ENCODE results near the gene LAMC3. TPM values are rescaled to one million over a fixed set of nuclear protein-coding genes. Genes with fewer than 3 reads are reported as not detected.
"Not testable (repeated sequence)": the region's sequence is repeated elsewhere in the genome, so short reads cannot be mapped to it uniquely, and the experiment has no call there.

LAMC3 gene
- total RNA-seq, 1 donor from 2014 or later: not detected

GRCh38 chr9:130999245-130999623 lies 9.7 kb upstream of the LAMC3 start:
- peaks cover 17% of the 10 kb centered on the region for H3K27me3 ChIP-seq
- no peak for DNase-seq (ENCODE audit: low spot score)
- H3K9me3 ChIP-seq (ENCODE audit: low read depth): no peaks in the 10 kb centered on the region
- no peak overlapping the region for H3K4me3 ChIP-seq
- H3K79me2 ChIP-seq (ENCODE audit: low read depth): no peaks in the 10 kb centered on the region
- no peak overlapping the region for H3K27ac Mint-ChIP-seq
- peaks cover 32% of the 10 kb centered on the region for H3K27me3 Mint-ChIP-seq (ENCODE audit: insufficient read depth, low read depth)
- TF ChIP-seq EZH2 (IDR thresholded peaks at IDR 0.05): no peak
- TF ChIP-seq CTCF (IDR thresholded peaks at IDR 0.05): no peak
- no peak for TF ChIP-seq EZH2phosphoT487 (IDR thresholded peaks at IDR 0.05)
- H3K4me1 Mint-ChIP-seq: peaks cover 17% of the 10 kb centered on the region
- no peak overlapping the region for H3K9ac ChIP-seq
- H3F3A ChIP-seq (ENCODE audit: low read depth): peaks cover 15% of the 10 kb centered on the region
- H4K20me1 ChIP-seq (ENCODE audit: low read depth): peaks cover 11% of the 10 kb centered on the region
- no peak overlapping the region for H3K27ac ChIP-seq
- H3K4me3 Mint-ChIP-seq: no peak overlapping the region
- H3K4me2 ChIP-seq: no peak overlapping the region
- no peaks in the 10 kb centered on the region for H3K9me3 Mint-ChIP-seq
- H3K36me3 Mint-ChIP-seq: no peaks in the 10 kb centered on the region
- H3K4me1 ChIP-seq: peaks cover 8% of the 10 kb centered on the region
- H2AFZ ChIP-seq (replicated peaks): no peak overlapping the region
- H3K36me3 ChIP-seq: no peaks in the 10 kb centered on the region

- not testable (repeated sequence) for H3K4me1 Mint-ChIP-seq; DNase-seq (ENCODE audit: low spot score); H3K36me3 Mint-ChIP-seq; H3K36me3 ChIP-seq; H3K4me3 ChIP-seq; H3K4me1 ChIP-seq; H4K20me1 ChIP-seq (ENCODE audit: low read depth); H3K9me3 Mint-ChIP-seq; H3K9ac ChIP-seq; H3K27ac ChIP-seq; H3K27ac Mint-ChIP-seq; H3F3A ChIP-seq (ENCODE audit: low read depth); H3K79me2 ChIP-seq (ENCODE audit: low read depth); H2AFZ ChIP-seq (replicated peaks); H3K4me2 ChIP-seq; H3K4me3 Mint-ChIP-seq; H3K9me3 ChIP-seq (ENCODE audit: low read depth)
- H3K27me3 ChIP-seq: peaks cover 17% of the 10 kb centered on the region
- peaks cover 25% of the 10 kb centered on the region for H3K27me3 Mint-ChIP-seq (ENCODE audit: insufficient read depth, low read depth)
Observed at GRCh38 chr9:131000526-131000925, 8.4 kb upstream of the LAMC3 start.

- no peaks in the 10 kb centered on the region for H3K9me3 Mint-ChIP-seq
- DNase-seq (ENCODE audit: low spot score): no peak
- Histone ChIP-seq H3K4me1 (no peaks in the 10 kb centered on the region), H3F3A (ENCODE audit: low read depth) (peaks cover 3% of the 10 kb centered on the region), H2AFZ (replicated peaks) (no peak overlapping the region), H3K4me3 (no peak overlapping the region), H3K79me2 (ENCODE audit: low read depth) (no peaks in the 10 kb centered on the region), H3K9ac (no peak overlapping the region), H3K36me3 (no peaks in the 10 kb centered on the region), H3K9me3 (ENCODE audit: low read depth) (no peaks in the 10 kb centered on the region), H3K27ac (no peak overlapping the region), H3K4me2 (no peak overlapping the region), H4K20me1 (ENCODE audit: low read depth) (peaks cover under 1% of the 10 kb centered on the region), H3K27me3 (peaks cover 17% of the 10 kb centered on the region)
- no peak overlapping the region for H3K27ac Mint-ChIP-seq
- TF ChIP-seq EZH2phosphoT487 (IDR thresholded peaks at IDR 0.05) (no peak), CTCF (IDR thresholded peaks at IDR 0.05) (no peak)
- H3K4me1 Mint-ChIP-seq: peaks cover 3% of the 10 kb centered on the region
- H3K36me3 Mint-ChIP-seq: no peaks in the 10 kb centered on the region
- H3K4me3 Mint-ChIP-seq: no peak overlapping the region
- H3K27me3 Mint-ChIP-seq (ENCODE audit: insufficient read depth, low read depth): peaks cover 25% of the 10 kb centered on the region
Observed at GRCh38 chr9:131001021-131001420, 8.0 kb upstream of the LAMC3 start.

GRCh38 chr9:131001990-131002389 lies 7.0 kb upstream of the LAMC3 start:
- no peak overlapping the region for H3K9ac ChIP-seq
- no peak overlapping the region for H3K4me2 ChIP-seq
- Mint-ChIP-seq H3K4me1 (peaks cover 3% of the 10 kb centered on the region), H3K27ac (no peak overlapping the region), H3K4me3 (no peak overlapping the region), H3K36me3 (no peaks in the 10 kb centered on the region), H3K9me3 (no peaks in the 10 kb centered on the region), H3K27me3 (ENCODE audit: insufficient read depth, low read depth) (peaks cover 25% of the 10 kb centered on the region)
- no peak overlapping the region for H2AFZ ChIP-seq (replicated peaks)
- no peaks in the 10 kb centered on the region for H3F3A ChIP-seq (ENCODE audit: low read depth)
- no peak for TF ChIP-seq CTCF (IDR thresholded peaks at IDR 0.05)
- no peaks in the 10 kb centered on the region for H3K4me1 ChIP-seq
- no peaks in the 10 kb centered on the region for H3K9me3 ChIP-seq (ENCODE audit: low read depth)
- H3K79me2 ChIP-seq (ENCODE audit: low read depth): no peaks in the 10 kb centered on the region
- peaks cover 22% of the 10 kb centered on the region for H3K27me3 ChIP-seq
- no peak overlapping the region for H3K27ac ChIP-seq
- DNase-seq (ENCODE audit: low spot score): no peak
- no peak overlapping the region for H3K4me3 ChIP-seq
- no peaks in the 10 kb centered on the region for H3K36me3 ChIP-seq
- no peaks in the 10 kb centered on the region for H4K20me1 ChIP-seq (ENCODE audit: low read depth)

All from neural progenitor cell (in vitro differentiated cells).